Measurements from ENCODE around the gene PPP1R12B.
"Not testable (repeated sequence)": the region's sequence is repeated elsewhere in the genome, so short reads cannot be mapped to it uniquely, and the experiment has no call there.

PPP1R12B gene

GRCh38 chr1:202405928-202406327, 57.4 kb downstream of the PPP1R12B start:
- DNase-seq = no peak

GRCh38 chr1:202406896-202407295, 58.4 kb downstream of the PPP1R12B start:
- not testable (repeated sequence) for DNase-seq

- not testable (repeated sequence) for DNase-seq
These were observed 58.9 kb downstream of the PPP1R12B start for GRCh38 chr1:202407378-202407777.

GRCh38 chr1:202410251-202410650, 61.8 kb downstream of the PPP1R12B start:
- not testable (repeated sequence) for DNase-seq

- not testable (repeated sequence) for DNase-seq
These were observed 62.4 kb downstream of the PPP1R12B start for GRCh38 chr1:202410854-202411357.

- no peak for DNase-seq
These were observed 62.9 kb downstream of the PPP1R12B start for GRCh38 chr1:202411422-202411821.

- DNase-seq = not testable (repeated sequence)
These were observed 63.9 kb downstream of the PPP1R12B start for GRCh38 chr1:202412421-202412820.

- no peak for DNase-seq
These were observed 68.1 kb downstream of the PPP1R12B start for GRCh38 chr1:202416641-202417040.

- not testable (repeated sequence) for DNase-seq
These were observed 68.6 kb downstream of the PPP1R12B start for GRCh38 chr1:202417141-202417540.

- DNase-seq = not testable (repeated sequence)
These were observed 69.3 kb downstream of the PPP1R12B start for GRCh38 chr1:202417762-202418201.

GRCh38 chr1:202419731-202420130, 71.2 kb downstream of the PPP1R12B start:
- not testable (repeated sequence) for DNase-seq

- DNase-seq = not testable (repeated sequence)
These were observed 72.1 kb downstream of the PPP1R12B start for GRCh38 chr1:202420422-202421094.

- not testable (repeated sequence) for DNase-seq
These were observed 74.2 kb downstream of the PPP1R12B start for GRCh38 chr1:202422709-202423108.

GRCh38 chr1:202424260-202424659, 75.8 kb downstream of the PPP1R12B start:
- not testable (repeated sequence) for DNase-seq

GRCh38 chr1:202430111-202430510, 81.6 kb downstream of the PPP1R12B start:
- DNase-seq = not testable (repeated sequence)

- DNase-seq = not testable (repeated sequence)
These were observed 83.8 kb downstream of the PPP1R12B start for GRCh38 chr1:202432338-202432737.

- no peak for DNase-seq
These were observed 84.9 kb downstream of the PPP1R12B start for GRCh38 chr1:202433155-202434043.

GRCh38 chr1:202434059-202434458, 85.6 kb downstream of the PPP1R12B start:
- DNase-seq = no peak

GRCh38 chr1:202438393-202439174, 90.1 kb downstream of the PPP1R12B start:
- no peak for DNase-seq

GRCh38 chr1:202439308-202439707, 90.8 kb downstream of the PPP1R12B start:
- no peak for DNase-seq

GRCh38 chr1:202448140-202448539, 99.6 kb downstream of the PPP1R12B start:
- not testable (repeated sequence) for DNase-seq

- not testable (repeated sequence) for DNase-seq
These were observed 103.1 kb downstream of the PPP1R12B start for GRCh38 chr1:202451641-202452040.

GRCh38 chr1:202452508-202452907, 104.0 kb downstream of the PPP1R12B start:
- DNase-seq = no peak

All from NCI-H2029 (cell line).